ENCODE measurements around the gene CYB5A.

Gene CYB5A

GRCh38 chr18:74204526-74205152 is 87.1 kb downstream of the CYB5A start:
- no peak for TF ChIP-seq TAF1 (IDR thresholded peaks at IDR 0.05; ENCODE audit: borderline replicate concordance, insufficient read depth, low read length)
- TF ChIP-seq, protein P1, sequence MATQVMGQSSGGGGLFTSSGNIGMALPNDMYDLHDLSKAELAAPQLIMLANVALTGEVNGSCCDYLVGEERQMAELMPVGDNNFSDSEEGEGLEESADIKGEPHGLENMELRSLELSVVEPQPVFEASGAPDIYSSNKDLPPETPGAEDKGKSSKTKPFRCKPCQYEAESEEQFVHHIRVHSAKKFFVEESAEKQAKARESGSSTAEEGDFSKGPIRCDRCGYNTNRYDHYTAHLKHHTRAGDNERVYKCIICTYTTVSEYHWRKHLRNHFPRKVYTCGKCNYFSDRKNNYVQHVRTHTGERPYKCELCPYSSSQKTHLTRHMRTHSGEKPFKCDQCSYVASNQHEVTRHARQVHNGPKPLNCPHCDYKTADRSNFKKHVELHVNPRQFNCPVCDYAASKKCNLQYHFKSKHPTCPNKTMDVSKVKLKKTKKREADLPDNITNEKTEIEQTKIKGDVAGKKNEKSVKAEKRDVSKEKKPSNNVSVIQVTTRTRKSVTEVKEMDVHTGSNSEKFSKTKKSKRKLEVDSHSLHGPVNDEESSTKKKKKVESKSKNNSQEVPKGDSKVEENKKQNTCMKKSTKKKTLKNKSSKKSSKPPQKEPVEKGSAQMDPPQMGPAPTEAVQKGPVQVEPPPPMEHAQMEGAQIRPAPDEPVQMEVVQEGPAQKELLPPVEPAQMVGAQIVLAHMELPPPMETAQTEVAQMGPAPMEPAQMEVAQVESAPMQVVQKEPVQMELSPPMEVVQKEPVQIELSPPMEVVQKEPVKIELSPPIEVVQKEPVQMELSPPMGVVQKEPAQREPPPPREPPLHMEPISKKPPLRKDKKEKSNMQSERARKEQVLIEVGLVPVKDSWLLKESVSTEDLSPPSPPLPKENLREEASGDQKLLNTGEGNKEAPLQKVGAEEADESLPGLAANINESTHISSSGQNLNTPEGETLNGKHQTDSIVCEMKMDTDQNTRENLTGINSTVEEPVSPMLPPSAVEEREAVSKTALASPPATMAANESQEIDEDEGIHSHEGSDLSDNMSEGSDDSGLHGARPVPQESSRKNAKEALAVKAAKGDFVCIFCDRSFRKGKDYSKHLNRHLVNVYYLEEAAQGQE (IDR thresholded peaks at IDR 0.05; ENCODE audit: insufficient read depth in 1 of 2, low read depth in 2 of 2, low read length in 2 of 2) = no peak
- TF ChIP-seq FOXP2 (optimal IDR thresholded peaks at IDR 0.05; ENCODE audit: borderline replicate concordance, extremely low read depth, extremely low read length, insufficient read depth) = no peak
- no peak for TF ChIP-seq POLR2AphosphoS5 (IDR thresholded peaks at IDR 0.05; ENCODE audit: low read depth, low read length)
- TF ChIP-seq SIN3A (IDR thresholded peaks at IDR 0.05; ENCODE audit: borderline replicate concordance, insufficient read depth, low read length) = no peak

DNA sequence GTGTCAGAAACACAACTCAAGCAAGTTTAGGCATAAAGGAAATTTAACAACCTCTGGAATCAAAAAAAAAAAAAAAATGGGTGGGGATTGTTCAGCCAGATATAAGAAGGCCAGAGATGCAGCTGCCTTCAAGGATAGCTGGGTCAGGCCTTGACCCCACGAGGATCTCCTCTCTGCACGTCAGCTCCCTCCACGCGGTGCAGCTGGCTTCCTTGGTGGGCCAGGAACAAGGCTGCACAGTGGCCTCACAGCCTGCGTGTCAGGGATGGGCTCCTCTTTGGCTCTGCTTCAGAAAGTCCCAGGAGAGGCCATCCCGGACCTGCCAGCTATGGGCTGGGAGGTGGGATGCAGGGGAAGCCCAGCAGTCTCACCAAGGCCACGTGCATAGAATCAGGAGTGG is 88.0 kb downstream of the CYB5A start:
- TF ChIP-seq, protein P1 (IDR thresholded peaks at IDR 0.05; ENCODE audit: insufficient read depth in 1 of 2, low read depth in 2 of 2, low read length in 2 of 2) = no peak
- TF ChIP-seq SIN3A (IDR thresholded peaks at IDR 0.05; ENCODE audit: borderline replicate concordance, insufficient read depth, low read length) (no peak), POLR2AphosphoS5 (IDR thresholded peaks at IDR 0.05; ENCODE audit: low read depth, low read length) (no peak), TAF1 (IDR thresholded peaks at IDR 0.05; ENCODE audit: borderline replicate concordance, insufficient read depth, low read length) (no peak), FOXP2 (optimal IDR thresholded peaks at IDR 0.05; ENCODE audit: borderline replicate concordance, extremely low read depth, extremely low read length, insufficient read depth) (no peak)
